A673 (cell line): ENCODE data around the gene PRM2. TPM values are rescaled to one million over a fixed set of nuclear protein-coding genes. Genes with fewer than 3 reads are reported as not detected.

ENCODE experiments used
- BruUV-seq: library from RNA; stranded (reverse); fragments of 400-500 nt; replicated peaks from 2 replicates; lab custom pipeline; 2021; lab: Mats Ljungman, UMichigan
- CTCF ChIA-PET: fragments of 300-600 bp; sonication (Branson Sonifier 250); formaldehyde crosslinking; loops from one replicate; lab custom pipeline; 2022; ENCODE audit warnings: antibody characterized with exemption; lab: Charles Lee
- POLR2A ChIA-PET: fragments of 300-600 bp; sonication (Branson Sonifier 250); formaldehyde crosslinking; loops from one replicate; lab custom pipeline; 2022; ENCODE audit warnings: antibody characterized with exemption; ENCODE audit not compliant: low non-redundant PET; lab: Charles Lee
- DNase-seq: peaks from one replicate; pipeline ENCODE4 v3.0.0-alpha.2; 2015; ENCODE audit warnings: low spot score
- H3K27ac ChIP-seq: fragments of 200-600 bp; sonication (generic); 2 replicates; pipeline ENCODE4 v1.5.1; 2016; ENCODE audit warnings: mixed run types, low read depth, mild to moderate bottlenecking, mixed read lengths, antibody characterized with exemption, low read length; ENCODE audit not compliant: poor library complexity, severe bottlenecking
- H3K27me3 ChIP-seq: fragments of 200-600 bp; sonication (generic); replicated peaks from 2 replicates; pipeline ENCODE4 v1.6.1; 2017; ENCODE audit warnings: mixed run types, low read depth, mild to moderate bottlenecking, mixed read lengths, antibody characterized with exemption, low read length; ENCODE audit not compliant: insufficient read depth, poor library complexity
- H3K36me3 ChIP-seq: fragments of 200-600 bp; sonication (generic); 2 replicates; pipeline ENCODE4 v1.6.1; 2016; ENCODE audit warnings: mixed run types, mild to moderate bottlenecking, mixed read lengths, antibody characterized with exemption, low read length; ENCODE audit not compliant: insufficient read depth, poor library complexity, severe bottlenecking
- H3K4me1 ChIP-seq: fragments of 200-600 bp; sonication (generic); 2 replicates; pipeline ENCODE4 v1.6.1; 2017; ENCODE audit warnings: mixed run types, mild to moderate bottlenecking, mixed read lengths, antibody characterized with exemption, low read length; ENCODE audit not compliant: insufficient read depth, poor library complexity, severe bottlenecking
- H3K4me3 ChIP-seq: fragments of 200-600 bp; sonication (generic); 2 replicates; pipeline ENCODE4 v1.5.1; 2016; ENCODE audit warnings: low read depth, mixed run types, mild to moderate bottlenecking, mixed read lengths, low read length; ENCODE audit not compliant: poor library complexity, severe bottlenecking
- H3K9me3 ChIP-seq: fragments of 200-600 bp; sonication (generic); 2 replicates; pipeline ENCODE4 v1.6.1; 2016; ENCODE audit warnings: mixed run types, low read depth, mild to moderate bottlenecking, mixed read lengths, antibody characterized with exemption, low read length; ENCODE audit not compliant: poor library complexity, severe bottlenecking
- CTCF ChIP-seq: fragments of 300-800, 200-600 bp; sonication (generic); conservative IDR thresholded peaks from 2 replicates; pipeline ENCODE4 v1.5.1; 2017; ENCODE audit warnings: low read depth, mild to moderate bottlenecking, antibody characterized with exemption, low read length, moderate library complexity, mixed read lengths
- EZH2 ChIP-seq: fragments of 200-600 bp; sonication (generic); IDR thresholded peaks from 2 replicates; pipeline ENCODE4 v1.6.1; 2017; ENCODE audit warnings: borderline replicate concordance, low read depth, mild to moderate bottlenecking, mixed read lengths, antibody characterized with exemption, low read length; ENCODE audit not compliant: poor library complexity, severe bottlenecking
- intact Hi-C: fragments of 100-400 bp; cut with micrococcal nuclease; formaldehyde crosslinking; loops from one replicate; pipeline ENCODE4 v1.10.0; 2022; ENCODE audit not compliant: unreplicated experiment
- total RNA-seq: library from RNA; stranded (reverse); gene quantifications from 2 replicates; pipeline ENCODE4 v1.2.3, GENCODE V29; 2021

Gene PRM2
- total RNA-seq, 1 experiment from 2014 or later: not detected

- no peak for DNase-seq
- H3K27me3 ChIP-seq: no peaks in the 10 kb centered on the region
Observed at GRCh38 chr16:11245988-11246387, 30.3 kb downstream of the PRM2 start.

DNA sequence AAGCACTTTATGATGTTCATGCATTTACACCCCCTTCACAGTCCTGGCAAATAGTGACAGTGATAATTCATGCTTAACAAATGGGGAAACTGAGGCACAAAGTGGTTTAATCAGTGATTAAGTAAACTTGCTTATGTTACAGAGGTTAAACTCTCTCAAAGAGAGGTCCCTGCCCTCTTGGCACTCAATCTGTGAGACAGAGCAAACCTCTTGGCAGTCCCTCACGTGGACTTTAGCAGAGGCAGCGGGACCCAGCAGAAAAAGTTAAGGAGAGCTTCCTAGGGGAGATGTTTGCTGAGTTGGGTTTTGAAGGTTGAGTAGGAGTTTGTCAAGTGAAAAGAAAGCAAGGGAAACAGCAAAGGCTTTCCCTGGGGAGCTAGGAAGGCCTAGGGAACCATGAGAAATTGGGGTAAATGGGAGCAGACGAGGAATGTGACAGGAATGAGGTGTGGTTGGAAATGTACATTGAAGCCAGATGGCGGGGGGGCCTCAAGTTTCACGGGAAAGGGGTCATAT, 31.0 kb downstream of the PRM2 start:
- CTCF ChIA-PET: no interaction called here
- H3K27me3 ChIP-seq: no peaks in the 10 kb centered on the region
- no peak for DNase-seq
- no peak overlapping the region for H3K4me3 ChIP-seq
- no peaks in the 10 kb centered on the region for H3K4me1 ChIP-seq
- no peaks in the 10 kb centered on the region for H3K9me3 ChIP-seq
- POLR2A ChIA-PET: no interaction called here
- TF ChIP-seq CTCF: no peak
- TF ChIP-seq EZH2: no peak
- BruUV-seq: no TSS peak
- no peak overlapping the region for H3K27ac ChIP-seq
- no peaks in the 10 kb centered on the region for H3K36me3 ChIP-seq
- intact Hi-C loops: no loop called here

More at GRCh38 chr16:11245988-11246387, 30.3 kb downstream of the PRM2 start:
- H3K4me1 ChIP-seq: no peaks in the 10 kb centered on the region
- no peak overlapping the region for H3K4me3 ChIP-seq
- ChIA-PET CTCF (no interaction called here), POLR2A (interaction anchor here (0.6 kb wide), 1 partner anchor 67 kb away, joined by 6 read pairs; no protein-coding TSS in a partner anchor)
- intact Hi-C loops: no loop called here
- TF ChIP-seq EZH2 (no peak), CTCF (no peak)
- BruUV-seq: no TSS peak
- H3K9me3 ChIP-seq: no peaks in the 10 kb centered on the region
- no peaks in the 10 kb centered on the region for H3K36me3 ChIP-seq
- no peak overlapping the region for H3K27ac ChIP-seq

DNA sequence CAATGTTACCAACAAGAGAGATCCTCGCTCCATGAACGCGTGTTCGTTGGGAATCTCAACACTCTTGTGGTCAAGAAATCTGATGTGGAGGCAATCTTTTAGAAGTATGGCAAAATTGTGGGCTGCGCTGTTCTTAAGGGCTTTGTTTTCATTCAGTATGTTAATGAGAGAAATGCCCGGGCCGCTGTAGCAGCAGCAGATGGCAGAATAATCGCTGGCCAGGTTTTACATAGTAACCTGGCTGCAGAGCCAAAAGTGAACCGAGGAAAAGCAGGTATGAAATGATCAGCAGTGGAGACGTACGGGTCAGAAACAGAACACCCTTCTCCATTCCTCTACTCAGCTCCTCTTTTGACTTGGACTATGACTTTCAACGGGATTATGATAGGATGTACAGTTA, 33.6 kb downstream of the PRM2 start:
- no TSS peak for BruUV-seq
- DNase-seq: no peak
- H3K9me3 ChIP-seq: no peaks in the 10 kb centered on the region
- no peak overlapping the region for H3K27ac ChIP-seq
- H3K27me3 ChIP-seq: no peaks in the 10 kb centered on the region
- no peak overlapping the region for H3K4me3 ChIP-seq
- H3K36me3 ChIP-seq: no peaks in the 10 kb centered on the region
- intact Hi-C loops: no loop called here
- ChIA-PET CTCF (no interaction called here), POLR2A (no interaction called here)
- TF ChIP-seq EZH2 (no peak), CTCF (no peak)
- no peaks in the 10 kb centered on the region for H3K4me1 ChIP-seq
